Suprapubic skin (tissue), 4 donors: ENCODE results near the gene TRPV2. TPM values are rescaled to one million over a fixed set of nuclear protein-coding genes. Genes with fewer than 3 reads are reported as not detected.

Source experiments
- DNase-seq, 2 donors: peaks; one replicate each; pipeline ENCODE4 v3.0.0-alpha.2; 2019; ENCODE audit warnings: low spot score in 2 of 2
- H3K27ac ChIP-seq: fragments of 200-600 bp; sonication (generic); one replicate; pipeline ENCODE4 v1.5.1; 2019
- H3K27me3 ChIP-seq: fragments of 200-600 bp; sonication (generic); one replicate; pipeline ENCODE4 v1.5.1; 2019
- H3K36me3 ChIP-seq: fragments of 200-600 bp; sonication (generic); one replicate; pipeline ENCODE4 v1.5.1; 2019
- H3K4me1 ChIP-seq: fragments of 200-600 bp; sonication (generic); one replicate; pipeline ENCODE4 v1.5.1; 2019
- H3K4me3 ChIP-seq: fragments of 200-600 bp; sonication (generic); one replicate; pipeline ENCODE4 v1.5.1; 2019; ENCODE audit warnings: mild to moderate bottlenecking
- H3K9me3 ChIP-seq: fragments of 200-600 bp; sonication (generic); one replicate; pipeline ENCODE4 v1.5.1; 2019
- CTCF ChIP-seq, 2 donors: fragments of 200-600 bp in 1 of 2; fragments of 450-650 bp in 1 of 2; sonication (generic) in 1 of 2; IDR thresholded peaks; one replicate each; pipeline ENCODE4 v1.5.1; 2016 to 2019; ENCODE audit warnings: antibody characterized with exemption in 2 of 2, mild to moderate bottlenecking in 1 of 2, moderate library complexity in 1 of 2
- EP300 ChIP-seq: sonication (generic); formaldehyde crosslinking; IDR thresholded peaks from one replicate; pipeline ENCODE4 v1.6.1; 2017; ENCODE audit warnings: antibody characterized with exemption
- POLR2A ChIP-seq, 2 donors: fragments of 450-650 bp; IDR thresholded peaks; one replicate each; pipeline ENCODE4 v1.6.1; 2017; ENCODE audit warnings: antibody characterized with exemption in 2 of 2, mild to moderate bottlenecking in 2 of 2, moderate library complexity in 2 of 2
- POLR2AphosphoS5 ChIP-seq, 3 donors: sonication (generic); formaldehyde crosslinking; IDR thresholded peaks; one replicate each; pipeline ENCODE4 v1.6.1; 2017; ENCODE audit warnings: antibody characterized with exemption in 3 of 3
- WGBS: methylation state at CpG from one replicate; pipeline ENCODE4 v1.1.5; 2018; 5-methylcytosine and 5-hydroxymethylcytosine counted together
- total RNA-seq, 4 donors: library from RNA; depleted of rRNA; stranded (reverse); fragments of >200 nt; gene quantifications; one replicate each; pipeline ENCODE4 v1.1.0, GENCODE V29; 2016

Gene TRPV2
- total RNA-seq, 4 donors from 2014 or later = 3.0 to 13.9 (median 7.9) TPM

GRCh38 chr17:16456742-16457316 is 41.5 kb downstream of the TRPV2 start:
- WGBS = 84% methylated on average over 7 of the region's 9 CpGs
- TF ChIP-seq EP300 (no peak), CTCF (IDR thresholded peaks at IDR 0.05) (no peak), POLR2A (IDR thresholded peaks at IDR 0.05) (no peak), POLR2AphosphoS5 (IDR thresholded peaks at IDR 0.05) (no peak)
- no peaks in the 10 kb centered on the region for H3K27me3 ChIP-seq
- peaks cover 6% of the 10 kb centered on the region for H3K36me3 ChIP-seq
- no peak overlapping the region for H3K27ac ChIP-seq
- H3K4me3 ChIP-seq = no peak overlapping the region
- DNase-seq = no peak
- H3K9me3 ChIP-seq = no peaks in the 10 kb centered on the region
- no peaks in the 10 kb centered on the region for H3K4me1 ChIP-seq

GRCh38 chr17:16459271-16459670 is 43.9 kb downstream of the TRPV2 start:
- Histone ChIP-seq H3K4me3 (no peak overlapping the region), H3K27ac (no peak overlapping the region), H3K9me3 (no peaks in the 10 kb centered on the region), H3K27me3 (no peaks in the 10 kb centered on the region), H3K36me3 (peaks cover 6% of the 10 kb centered on the region), H3K4me1 (peaks cover 11% of the 10 kb centered on the region)
- WGBS = 81% methylated on average over 11 of the region's 11 CpGs
- DNase-seq = no peak
- TF ChIP-seq POLR2A (IDR thresholded peaks at IDR 0.05) = no peak
- TF ChIP-seq CTCF (IDR thresholded peaks at IDR 0.05) = no peak
- no peak for TF ChIP-seq POLR2AphosphoS5 (IDR thresholded peaks at IDR 0.05)
- no peak for TF ChIP-seq EP300

- no peaks in the 10 kb centered on the region for H3K27me3 ChIP-seq
- TF ChIP-seq EP300 = no peak
- no peak for TF ChIP-seq POLR2AphosphoS5 (IDR thresholded peaks at IDR 0.05)
- no peak for TF ChIP-seq CTCF (IDR thresholded peaks at IDR 0.05)
- TF ChIP-seq POLR2A (IDR thresholded peaks at IDR 0.05) = no peak
- peaks cover 6% of the 10 kb centered on the region for H3K36me3 ChIP-seq
- H3K4me1 ChIP-seq = peaks cover 18% of the 10 kb centered on the region
- H3K4me3 ChIP-seq = no peak overlapping the region
- no peaks in the 10 kb centered on the region for H3K9me3 ChIP-seq
- WGBS = 72% methylated on average over 5 of the region's 5 CpGs
- no peak overlapping the region for H3K27ac ChIP-seq
- DNase-seq = no peak
Measured at GRCh38 chr17:16459855-16460550, 44.6 kb downstream of the TRPV2 start.

GRCh38 chr17:16460796-16461605 is 45.6 kb downstream of the TRPV2 start:
- whole genome bisulfite sequencing = 93% methylated on average over 14 of the region's 17 CpGs
- Histone ChIP-seq H3K4me1 (peaks cover 28% of the 10 kb centered on the region), H3K27ac (no peak overlapping the region), H3K9me3 (no peaks in the 10 kb centered on the region), H3K4me3 (no peak overlapping the region), H3K36me3 (peaks cover 6% of the 10 kb centered on the region), H3K27me3 (no peaks in the 10 kb centered on the region)
- DNase-seq = no peak
- no peak for TF ChIP-seq POLR2AphosphoS5 (IDR thresholded peaks at IDR 0.05)
- TF ChIP-seq POLR2A (IDR thresholded peaks at IDR 0.05) = no peak
- TF ChIP-seq EP300 = no peak
- no peak for TF ChIP-seq CTCF (IDR thresholded peaks at IDR 0.05)

- Histone ChIP-seq H3K4me1 (peaks cover 31% of the 10 kb centered on the region), H3K9me3 (no peaks in the 10 kb centered on the region), H3K4me3 (no peak overlapping the region), H3K27ac (no peak overlapping the region), H3K27me3 (no peaks in the 10 kb centered on the region), H3K36me3 (peaks cover 6% of the 10 kb centered on the region)
- WGBS = 96% methylated on average over 3 of the region's 3 CpGs
- no peak for DNase-seq
- TF ChIP-seq POLR2AphosphoS5 (IDR thresholded peaks at IDR 0.05) (no peak), EP300 (no peak), POLR2A (IDR thresholded peaks at IDR 0.05) (no peak)
Measured at GRCh38 chr17:16461606-16461866, 46.2 kb downstream of the TRPV2 start.
